ENCODE results near the gene ADGRB3. TPM values are rescaled to one million over a fixed set of nuclear protein-coding genes. Genes with fewer than 3 reads are reported as not detected.

ADGRB3 gene
- total RNA-seq, 1 experiment from 2014 or later: 0.11 TPM

GRCh38 chr6:68737061-68737460 lies 102.0 kb downstream of the ADGRB3 start:
- no peak overlapping the region for H3K4me2 ChIP-seq (ENCODE audit: low read length)
- no peak for TF ChIP-seq CTCF (conservative IDR thresholded peaks at IDR 0.05; ENCODE audit: low read depth, low read length)
- no peak for TF ChIP-seq EZH2 (IDR thresholded peaks at IDR 0.05; ENCODE audit: low read length, unreplicated experiment)
- TF ChIP-seq EZH2phosphoT487 (IDR thresholded peaks at IDR 0.05; ENCODE audit: borderline replicate concordance, low read length): no peak
- no peak overlapping the region for H3K4me3 ChIP-seq (ENCODE audit: low read length)
- no peaks in the 10 kb centered on the region for H3K79me2 ChIP-seq (ENCODE audit: low read length)
- ChIA-PET POLR2A (ENCODE audit: unreplicated experiment) (no interaction called here), CTCF (no interaction called here)
- intact Hi-C loops (cut with micrococcal nuclease): no loop called here
- DNase-seq (no peak), ATAC-seq (no peak)
- H3K27me3 ChIP-seq (ENCODE audit: low read length): no peaks in the 10 kb centered on the region
- no peaks in the 10 kb centered on the region for H3K4me1 ChIP-seq (ENCODE audit: insufficient read depth, low read length)
- H3K9me3 ChIP-seq (ENCODE audit: low read length): no peaks in the 10 kb centered on the region
- H4K20me1 ChIP-seq (ENCODE audit: low read length): no peaks in the 10 kb centered on the region
- no peaks in the 10 kb centered on the region for H3K36me3 ChIP-seq (ENCODE audit: low read depth, low read length)
- BruUV-seq (replicated peaks): no TSS peak
- no peak overlapping the region for H3K27ac ChIP-seq (ENCODE audit: low read length)
- no peaks in the 10 kb centered on the region for H3K9me2 ChIP-seq (replicated peaks; ENCODE audit: low read length)
- H3K9ac ChIP-seq (ENCODE audit: low read length): no peak overlapping the region
- no peaks in the 10 kb centered on the region for H3F3A ChIP-seq (ENCODE audit: low read length, unreplicated experiment)
- H2AFZ ChIP-seq (ENCODE audit: low read length): no peak overlapping the region

- ChIA-PET POLR2A (ENCODE audit: unreplicated experiment) (no interaction called here), CTCF (no interaction called here)
- DNase-seq (no peak), ATAC-seq (no peak)
- Histone ChIP-seq H3K9me3 (ENCODE audit: low read length) (no peaks in the 10 kb centered on the region), H3K27ac (ENCODE audit: low read length) (no peak overlapping the region), H3K9me2 (replicated peaks; ENCODE audit: low read length) (no peaks in the 10 kb centered on the region), H3K4me2 (ENCODE audit: low read length) (no peak overlapping the region), H3F3A (ENCODE audit: low read length, unreplicated experiment) (no peaks in the 10 kb centered on the region), H2AFZ (ENCODE audit: low read length) (no peak overlapping the region), H3K9ac (ENCODE audit: low read length) (no peak overlapping the region), H3K27me3 (ENCODE audit: low read length) (no peaks in the 10 kb centered on the region), H3K79me2 (ENCODE audit: low read length) (no peaks in the 10 kb centered on the region), H3K36me3 (ENCODE audit: low read depth, low read length) (no peaks in the 10 kb centered on the region), H3K4me1 (ENCODE audit: insufficient read depth, low read length) (no peaks in the 10 kb centered on the region), H4K20me1 (ENCODE audit: low read length) (no peaks in the 10 kb centered on the region), H3K4me3 (ENCODE audit: low read length) (no peak overlapping the region)
- BruUV-seq (replicated peaks): no TSS peak
- TF ChIP-seq EZH2 (IDR thresholded peaks at IDR 0.05; ENCODE audit: low read length, unreplicated experiment) (no peak), EZH2phosphoT487 (IDR thresholded peaks at IDR 0.05; ENCODE audit: borderline replicate concordance, low read length) (no peak), CTCF (conservative IDR thresholded peaks at IDR 0.05; ENCODE audit: low read depth, low read length) (no peak)
- intact Hi-C loops (cut with micrococcal nuclease): no loop called here
These were observed 103.0 kb downstream of the ADGRB3 start for GRCh38 chr6:68738039-68738438.

GRCh38 chr6:68740828-68741500 lies 105.9 kb downstream of the ADGRB3 start:
- no peak for TF ChIP-seq CTCF (conservative IDR thresholded peaks at IDR 0.05; ENCODE audit: low read depth, low read length)
- TF ChIP-seq EZH2 (IDR thresholded peaks at IDR 0.05; ENCODE audit: low read length, unreplicated experiment): no peak
- TF ChIP-seq EZH2phosphoT487 (IDR thresholded peaks at IDR 0.05; ENCODE audit: borderline replicate concordance, low read length): no peak
- Histone ChIP-seq H2AFZ (ENCODE audit: low read length) (no peak overlapping the region), H3K4me1 (ENCODE audit: insufficient read depth, low read length) (no peaks in the 10 kb centered on the region), H3K27me3 (ENCODE audit: low read length) (no peaks in the 10 kb centered on the region), H3K9ac (ENCODE audit: low read length) (no peak overlapping the region), H3K4me2 (ENCODE audit: low read length) (no peak overlapping the region), H3F3A (ENCODE audit: low read length, unreplicated experiment) (no peaks in the 10 kb centered on the region), H4K20me1 (ENCODE audit: low read length) (no peaks in the 10 kb centered on the region), H3K27ac (ENCODE audit: low read length) (no peak overlapping the region), H3K9me3 (ENCODE audit: low read length) (no peaks in the 10 kb centered on the region), H3K9me2 (replicated peaks; ENCODE audit: low read length) (no peaks in the 10 kb centered on the region), H3K36me3 (ENCODE audit: low read depth, low read length) (no peaks in the 10 kb centered on the region), H3K79me2 (ENCODE audit: low read length) (no peaks in the 10 kb centered on the region), H3K4me3 (ENCODE audit: low read length) (no peak overlapping the region)
- intact Hi-C loops (cut with micrococcal nuclease): no loop called here
- ATAC-seq: no peak
- CTCF ChIA-PET: no interaction called here
- POLR2A ChIA-PET (ENCODE audit: unreplicated experiment): no interaction called here
- no peak for DNase-seq
- BruUV-seq (replicated peaks): no TSS peak
